ENCODE data around the gene SYCP2L. TPM values are rescaled to one million over a fixed set of nuclear protein-coding genes. Genes with fewer than 3 reads are reported as not detected.

SYCP2L gene
- polyA plus RNA-seq, 1 of the 3 experiments (the other 2 are of a cell fraction) = 0.82 TPM

DNA sequence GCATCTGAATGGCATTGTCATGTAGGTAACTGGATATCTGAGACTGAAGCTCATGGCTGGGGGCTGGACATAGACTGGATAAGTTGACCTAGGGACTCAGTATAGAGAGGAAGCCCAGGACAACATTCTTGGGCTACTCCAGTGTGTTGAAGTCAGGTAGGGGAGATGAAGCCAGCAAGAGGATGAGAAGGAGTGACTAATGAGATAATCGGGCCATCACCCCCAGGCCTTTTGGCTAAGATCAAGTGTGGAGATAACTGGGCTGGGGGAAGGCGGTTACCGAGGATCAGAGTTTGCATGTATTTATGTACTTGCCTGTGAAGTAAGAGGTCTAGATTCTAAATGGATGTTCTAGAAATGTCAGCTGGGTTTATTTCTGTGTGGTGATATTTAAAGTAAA lies 83.9 kb downstream of the SYCP2L start:
- POLR2A ChIA-PET = no interaction called here
- DNase-seq = no peak
- no peak overlapping the region for H2AFZ ChIP-seq (ENCODE audit: low read depth)

More for the DNA sequence above, 83.9 kb downstream of the SYCP2L start:
- Histone ChIP-seq H3K4me1 (ENCODE audit: control insufficient read depth in 1 of 2, insufficient read depth in 2 of 2, low read depth in 1 of 2, low read length in 1 of 2) (no peaks in the 10 kb centered on the region), H3K9me2 (no peaks in the 10 kb centered on the region), H3K9ac (no peak overlapping the region), H3F3A (replicated peaks; ENCODE audit: insufficient read depth) (no peaks in the 10 kb centered on the region), H3K79me2 (ENCODE audit: insufficient read depth) (no peaks in the 10 kb centered on the region), H3K27ac (ENCODE audit: low read depth in 2 of 2, low read length in 1 of 2) (no peak overlapping the region), H3K9me3 (peaks cover 12% of the 10 kb centered on the region), H3K36me3 (replicated peaks in 1 of 2; ENCODE audit: control insufficient read depth in 1 of 2, insufficient read depth in 2 of 2, low read length in 1 of 2) (peaks cover 0 to 8% of the 10 kb centered on the region in 2 experiments), H3K4me3 (ENCODE audit: low read depth in 2 of 2, low read length in 1 of 2) (no peak overlapping the region), H4K20me1 (ENCODE audit: insufficient read depth) (no peaks in the 10 kb centered on the region), H3K4me2 (no peak overlapping the region), H3K27me3 (ENCODE audit: insufficient read depth) (no peaks in the 10 kb centered on the region)
- WGBS (ENCODE audit: low lambda C conversion rate) = 74% methylated on average over 3 of the region's 3 CpGs
- CTCF ChIA-PET = interaction anchor here (1.3 kb wide), 1 partner anchor 96 kb away, joined by 3 read pairs; no protein-coding TSS in a partner anchor
- TF ChIP-seq CHD2 (IDR thresholded peaks at IDR 0.05; ENCODE audit: low read length, partially characterized antibody) = no peak
- TF ChIP-seq, protein P1, sequence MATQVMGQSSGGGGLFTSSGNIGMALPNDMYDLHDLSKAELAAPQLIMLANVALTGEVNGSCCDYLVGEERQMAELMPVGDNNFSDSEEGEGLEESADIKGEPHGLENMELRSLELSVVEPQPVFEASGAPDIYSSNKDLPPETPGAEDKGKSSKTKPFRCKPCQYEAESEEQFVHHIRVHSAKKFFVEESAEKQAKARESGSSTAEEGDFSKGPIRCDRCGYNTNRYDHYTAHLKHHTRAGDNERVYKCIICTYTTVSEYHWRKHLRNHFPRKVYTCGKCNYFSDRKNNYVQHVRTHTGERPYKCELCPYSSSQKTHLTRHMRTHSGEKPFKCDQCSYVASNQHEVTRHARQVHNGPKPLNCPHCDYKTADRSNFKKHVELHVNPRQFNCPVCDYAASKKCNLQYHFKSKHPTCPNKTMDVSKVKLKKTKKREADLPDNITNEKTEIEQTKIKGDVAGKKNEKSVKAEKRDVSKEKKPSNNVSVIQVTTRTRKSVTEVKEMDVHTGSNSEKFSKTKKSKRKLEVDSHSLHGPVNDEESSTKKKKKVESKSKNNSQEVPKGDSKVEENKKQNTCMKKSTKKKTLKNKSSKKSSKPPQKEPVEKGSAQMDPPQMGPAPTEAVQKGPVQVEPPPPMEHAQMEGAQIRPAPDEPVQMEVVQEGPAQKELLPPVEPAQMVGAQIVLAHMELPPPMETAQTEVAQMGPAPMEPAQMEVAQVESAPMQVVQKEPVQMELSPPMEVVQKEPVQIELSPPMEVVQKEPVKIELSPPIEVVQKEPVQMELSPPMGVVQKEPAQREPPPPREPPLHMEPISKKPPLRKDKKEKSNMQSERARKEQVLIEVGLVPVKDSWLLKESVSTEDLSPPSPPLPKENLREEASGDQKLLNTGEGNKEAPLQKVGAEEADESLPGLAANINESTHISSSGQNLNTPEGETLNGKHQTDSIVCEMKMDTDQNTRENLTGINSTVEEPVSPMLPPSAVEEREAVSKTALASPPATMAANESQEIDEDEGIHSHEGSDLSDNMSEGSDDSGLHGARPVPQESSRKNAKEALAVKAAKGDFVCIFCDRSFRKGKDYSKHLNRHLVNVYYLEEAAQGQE (IDR thresholded peaks at IDR 0.05; ENCODE audit: low read depth, low read length) = no peak
- no peak for TF ChIP-seq FOXJ3 (CRISPR knock-in tag; IDR thresholded peaks at IDR 0.05)
- TF ChIP-seq, protein P2, sequence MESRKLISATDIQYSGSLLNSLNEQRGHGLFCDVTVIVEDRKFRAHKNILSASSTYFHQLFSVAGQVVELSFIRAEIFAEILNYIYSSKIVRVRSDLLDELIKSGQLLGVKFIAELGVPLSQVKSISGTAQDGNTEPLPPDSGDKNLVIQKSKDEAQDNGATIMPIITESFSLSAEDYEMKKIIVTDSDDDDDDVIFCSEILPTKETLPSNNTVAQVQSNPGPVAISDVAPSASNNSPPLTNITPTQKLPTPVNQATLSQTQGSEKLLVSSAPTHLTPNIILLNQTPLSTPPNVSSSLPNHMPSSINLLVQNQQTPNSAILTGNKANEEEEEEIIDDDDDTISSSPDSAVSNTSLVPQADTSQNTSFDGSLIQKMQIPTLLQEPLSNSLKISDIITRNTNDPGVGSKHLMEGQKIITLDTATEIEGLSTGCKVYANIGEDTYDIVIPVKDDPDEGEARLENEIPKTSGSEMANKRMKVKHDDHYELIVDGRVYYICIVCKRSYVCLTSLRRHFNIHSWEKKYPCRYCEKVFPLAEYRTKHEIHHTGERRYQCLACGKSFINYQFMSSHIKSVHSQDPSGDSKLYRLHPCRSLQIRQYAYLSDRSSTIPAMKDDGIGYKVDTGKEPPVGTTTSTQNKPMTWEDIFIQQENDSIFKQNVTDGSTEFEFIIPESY (IDR thresholded peaks at IDR 0.05; ENCODE audit: borderline replicate concordance, low read depth) = no peak
- TF ChIP-seq, protein P3, sequence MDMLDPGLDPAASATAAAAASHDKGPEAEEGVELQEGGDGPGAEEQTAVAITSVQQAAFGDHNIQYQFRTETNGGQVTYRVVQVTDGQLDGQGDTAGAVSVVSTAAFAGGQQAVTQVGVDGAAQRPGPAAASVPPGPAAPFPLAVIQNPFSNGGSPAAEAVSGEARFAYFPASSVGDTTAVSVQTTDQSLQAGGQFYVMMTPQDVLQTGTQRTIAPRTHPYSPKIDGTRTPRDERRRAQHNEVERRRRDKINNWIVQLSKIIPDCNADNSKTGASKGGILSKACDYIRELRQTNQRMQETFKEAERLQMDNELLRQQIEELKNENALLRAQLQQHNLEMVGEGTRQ (IDR thresholded peaks at IDR 0.05; ENCODE audit: borderline replicate concordance, low read depth, low read length) = no peak
- TF ChIP-seq SIN3A (IDR thresholded peaks at IDR 0.05; ENCODE audit: borderline replicate concordance, low read depth, low read length) = no peak
- TF ChIP-seq, protein P4, sequence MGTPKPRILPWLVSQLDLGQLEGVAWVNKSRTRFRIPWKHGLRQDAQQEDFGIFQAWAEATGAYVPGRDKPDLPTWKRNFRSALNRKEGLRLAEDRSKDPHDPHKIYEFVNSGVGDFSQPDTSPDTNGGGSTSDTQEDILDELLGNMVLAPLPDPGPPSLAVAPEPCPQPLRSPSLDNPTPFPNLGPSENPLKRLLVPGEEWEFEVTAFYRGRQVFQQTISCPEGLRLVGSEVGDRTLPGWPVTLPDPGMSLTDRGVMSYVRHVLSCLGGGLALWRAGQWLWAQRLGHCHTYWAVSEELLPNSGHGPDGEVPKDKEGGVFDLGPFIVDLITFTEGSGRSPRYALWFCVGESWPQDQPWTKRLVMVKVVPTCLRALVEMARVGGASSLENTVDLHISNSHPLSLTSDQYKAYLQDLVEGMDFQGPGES (IDR thresholded peaks at IDR 0.05; ENCODE audit: low read depth, low read length) = no peak
- TF ChIP-seq MXI1 (IDR thresholded peaks at IDR 0.05; ENCODE audit: low read depth, low read length) = no peak
- no peak for TF ChIP-seq TCF12 (IDR thresholded peaks at IDR 0.05)
- no peak for TF ChIP-seq RFX5 (IDR thresholded peaks at IDR 0.05; ENCODE audit: low read length)
- no peak for TF ChIP-seq TEAD4 (IDR thresholded peaks at IDR 0.05; ENCODE audit: borderline replicate concordance, insufficient read depth)
- TF ChIP-seq NRF1 (IDR thresholded peaks at IDR 0.05; ENCODE audit: low read depth, low read length) = no peak
- TF ChIP-seq POLR2AphosphoS5 (IDR thresholded peaks at IDR 0.05; ENCODE audit: low read depth, low read length) = no peak
- no peak for TF ChIP-seq MEF2A (IDR thresholded peaks at IDR 0.05; ENCODE audit: borderline replicate concordance, low read depth)
- TF ChIP-seq EP300 (IDR thresholded peaks at IDR 0.05; ENCODE audit: borderline replicate concordance in 1 of 2, low read depth in 1 of 2, low read length in 1 of 2) = no peak
- no peak for TF ChIP-seq GATA2 (CRISPR knock-in tag; IDR thresholded peaks at IDR 0.05)
- TF ChIP-seq RCOR1 (IDR thresholded peaks at IDR 0.05; ENCODE audit: low read length) = no peak
- no peak for TF ChIP-seq RXRA (IDR thresholded peaks at IDR 0.05; ENCODE audit: borderline replicate concordance, low read depth)
- no peak for TF ChIP-seq YY1 (IDR thresholded peaks at IDR 0.05; ENCODE audit: low read depth)
- no peak for TF ChIP-seq ELF1 (IDR thresholded peaks at IDR 0.05)

Measured in SK-N-SH (cell line).